A172 (cell line): Measurements from ENCODE around the gene BUD31. TPM values are rescaled to one million over a fixed set of nuclear protein-coding genes. Genes with fewer than 3 reads are reported as not detected.
"Not testable (repeated sequence)": the region's sequence is repeated elsewhere in the genome, so short reads cannot be mapped to it uniquely, and the experiment has no call there.

ENCODE experiments used
- DNase-seq: peaks from one replicate; pipeline ENCODE4 v3.0.0-alpha.2; 2015; ENCODE audit warnings: low spot score
- total RNA-seq: library from RNA; depleted of rRNA; stranded (reverse); fragments of >200 nt; shearing (Covaris generic); gene quantifications from 2 replicates; pipeline ENCODE4 v1.2.3, GENCODE V29; 2014; rRNA removed

The BUD31 gene
- total RNA-seq, result 180 and 228 TPM in 2 replicates

- peak; percentile 90 for DNase-seq
These were observed at the start of gene BUD31, which contains the start of gene PDAP1 for GRCh38 chr7:99408379-99409191. BUD31 (plus strand) TSS chr7:99408969; CDS start chr7:99411093, 2,124 bp downstream. PDAP1 (minus strand) TSS chr7:99408597; CDS start chr7:99408548, 49 bp downstream.

GRCh38 chr7:99359465-99360154 is 49.2 kb upstream of the BUD31 start:
- DNase-seq, result no peak

- peak; percentile 56 for DNase-seq
These were observed 46.0 kb upstream of the BUD31 start for GRCh38 chr7:99362801-99363200.

GRCh38 chr7:99363286-99363685 is 45.5 kb upstream of the BUD31 start:
- DNase-seq, result no peak

GRCh38 chr7:99365318-99366141 is 43.2 kb upstream of the BUD31 start:
- DNase-seq, result no peak

- DNase-seq, result no peak
These were observed 42.1 kb upstream of the BUD31 start for GRCh38 chr7:99366646-99367045.

GRCh38 chr7:99368750-99369389 is 39.9 kb upstream of the BUD31 start:
- DNase-seq, result no peak

- no peak for DNase-seq
These were observed 38.9 kb upstream of the BUD31 start for GRCh38 chr7:99369767-99370391.

- no peak for DNase-seq
These were observed 37.3 kb upstream of the BUD31 start for GRCh38 chr7:99371376-99371920.

GRCh38 chr7:99372275-99373090 is 36.3 kb upstream of the BUD31 start:
- DNase-seq, result no peak

- DNase-seq, result no peak
These were observed 35.4 kb upstream of the BUD31 start for GRCh38 chr7:99373091-99374066.

- peak; percentile 69 for DNase-seq
These were observed 34.4 kb upstream of the BUD31 start, which contains the start of gene ARPC1B for GRCh38 chr7:99374111-99375064. ARPC1B (plus strand) TSS chr7:99374730; CDS start chr7:99385715, 10,985 bp downstream.

GRCh38 chr7:99375070-99375807 is 33.5 kb upstream of the BUD31 start:
- peak; percentile 82 for DNase-seq

- peak; percentile 90 for DNase-seq
These were observed 29.7 kb upstream of the BUD31 start for GRCh38 chr7:99379043-99379577.

- DNase-seq, result not testable (repeated sequence)
These were observed 29.1 kb upstream of the BUD31 start for GRCh38 chr7:99379693-99380031.

- DNase-seq, result peak; percentile 80
These were observed 28.5 kb upstream of the BUD31 start for GRCh38 chr7:99380032-99380822.
